ENCODE measurements around the gene NTN4.

Gene NTN4

GRCh38 chr12:95721320-95721719 lies 69.2 kb downstream of the NTN4 start (continued):
- TF ChIP-seq TSHZ2 (CRISPR knock-in tag; IDR thresholded peaks at IDR 0.05), result no peak
- no peak for TF ChIP-seq ISL1 (CRISPR knock-in tag; IDR thresholded peaks at IDR 0.05)
- no peak for TF ChIP-seq OSR1 (CRISPR knock-in tag; IDR thresholded peaks at IDR 0.05)

GRCh38 chr12:95720146-95720545 lies 70.4 kb downstream of the NTN4 start:
- TF ChIP-seq SNAI2 (CRISPR knock-in tag; IDR thresholded peaks at IDR 0.05) (no peak), TSHZ2 (CRISPR knock-in tag; IDR thresholded peaks at IDR 0.05) (no peak), CSDC2 (CRISPR knock-in tag; IDR thresholded peaks at IDR 0.05) (no peak), ZNF565 (CRISPR knock-in tag; conservative IDR thresholded peaks at IDR 0.05; ENCODE audit: low read depth) (no peak), TCF4 (CRISPR knock-in tag; IDR thresholded peaks at IDR 0.05; ENCODE audit: borderline replicate concordance) (no peak), RARB (CRISPR knock-in tag; IDR thresholded peaks at IDR 0.05) (no peak), ARNTL (CRISPR knock-in tag; IDR thresholded peaks at IDR 0.05; ENCODE audit: borderline replicate concordance, low read depth) (no peak), PPARA (CRISPR knock-in tag; IDR thresholded peaks at IDR 0.05; ENCODE audit: borderline replicate concordance) (no peak), BACH2 (CRISPR knock-in tag; IDR thresholded peaks at IDR 0.05; ENCODE audit: borderline replicate concordance) (no peak)
- no peak for ATAC-seq

GRCh38 chr12:95718772-95719171 lies 71.8 kb downstream of the NTN4 start:
- no peak for ATAC-seq
- TF ChIP-seq ZNF565 (CRISPR knock-in tag; conservative IDR thresholded peaks at IDR 0.05; ENCODE audit: low read depth), result no peak
- no peak for TF ChIP-seq ARNTL (CRISPR knock-in tag; IDR thresholded peaks at IDR 0.05; ENCODE audit: borderline replicate concordance, low read depth)
- TF ChIP-seq RARB (CRISPR knock-in tag; IDR thresholded peaks at IDR 0.05), result no peak
- TF ChIP-seq OSR1 (CRISPR knock-in tag; IDR thresholded peaks at IDR 0.05), result no peak
- TF ChIP-seq ISL1 (CRISPR knock-in tag; IDR thresholded peaks at IDR 0.05), result peak; percentile 93
- no peak; the same call in 1 of the 2 replicates for TF ChIP-seq POU6F1 (CRISPR knock-in tag; IDR thresholded peaks at IDR 0.05; ENCODE audit: borderline replicate concordance, low read depth)
- no peak for TF ChIP-seq BACH2 (CRISPR knock-in tag; IDR thresholded peaks at IDR 0.05; ENCODE audit: borderline replicate concordance)
- TF ChIP-seq GLIS3 (CRISPR knock-in tag; IDR thresholded peaks at IDR 0.05), result no peak; the same call in 1 of the 2 replicates
- TF ChIP-seq SNAI2 (CRISPR knock-in tag; IDR thresholded peaks at IDR 0.05), result peak; percentile 87; the same call in 1 of the 2 replicates
- TF ChIP-seq CSDC2 (CRISPR knock-in tag; IDR thresholded peaks at IDR 0.05), result no peak
- no peak; the same call in 1 of the 2 replicates for TF ChIP-seq CREB5 (CRISPR knock-in tag; IDR thresholded peaks at IDR 0.05; ENCODE audit: low read depth)
- peak; percentile 31; the same call in 1 of the 2 replicates for TF ChIP-seq ZFP30 (CRISPR knock-in tag; IDR thresholded peaks at IDR 0.05)
- peak; percentile 44 for TF ChIP-seq TCF4 (CRISPR knock-in tag; IDR thresholded peaks at IDR 0.05; ENCODE audit: borderline replicate concordance)
- no peak for TF ChIP-seq TOX (CRISPR knock-in tag; IDR thresholded peaks at IDR 0.05; ENCODE audit: borderline replicate concordance)
- no peak for TF ChIP-seq TSHZ2 (CRISPR knock-in tag; IDR thresholded peaks at IDR 0.05)
- TF ChIP-seq CSRNP3 (CRISPR knock-in tag; IDR thresholded peaks at IDR 0.05), result no peak
- no peak for TF ChIP-seq ZFP3 (CRISPR knock-in tag; IDR thresholded peaks at IDR 0.05)
- TF ChIP-seq ESRRG (CRISPR knock-in tag; IDR thresholded peaks at IDR 0.05), result no peak
- TF ChIP-seq ZNF70 (CRISPR knock-in tag; IDR thresholded peaks at IDR 0.05), result no peak
- TF ChIP-seq ZNF8 (CRISPR knock-in tag; IDR thresholded peaks at IDR 0.05), result 0 out of 2 replicates have a peak, but pooled peaks have one; percentile 20
- TF ChIP-seq PPARA (CRISPR knock-in tag; IDR thresholded peaks at IDR 0.05; ENCODE audit: borderline replicate concordance), result no peak
- no peak for TF ChIP-seq PATZ1 (CRISPR knock-in tag; IDR thresholded peaks at IDR 0.05; ENCODE audit: borderline replicate concordance)

All from SK-N-SH treated with all-trans-retinoic acid at 6 μM for 48 hours (cell line).